ENCODE measurements around the gene CD1D.
"Not testable (repeated sequence)": the region's sequence is repeated elsewhere in the genome, so short reads cannot be mapped to it uniquely, and the experiment has no call there.

CD1D gene

GRCh38 chr1:158176849-158177699 is 3.6 kb upstream of the CD1D start:
- not testable (repeated sequence) for DNase-seq

DNA sequence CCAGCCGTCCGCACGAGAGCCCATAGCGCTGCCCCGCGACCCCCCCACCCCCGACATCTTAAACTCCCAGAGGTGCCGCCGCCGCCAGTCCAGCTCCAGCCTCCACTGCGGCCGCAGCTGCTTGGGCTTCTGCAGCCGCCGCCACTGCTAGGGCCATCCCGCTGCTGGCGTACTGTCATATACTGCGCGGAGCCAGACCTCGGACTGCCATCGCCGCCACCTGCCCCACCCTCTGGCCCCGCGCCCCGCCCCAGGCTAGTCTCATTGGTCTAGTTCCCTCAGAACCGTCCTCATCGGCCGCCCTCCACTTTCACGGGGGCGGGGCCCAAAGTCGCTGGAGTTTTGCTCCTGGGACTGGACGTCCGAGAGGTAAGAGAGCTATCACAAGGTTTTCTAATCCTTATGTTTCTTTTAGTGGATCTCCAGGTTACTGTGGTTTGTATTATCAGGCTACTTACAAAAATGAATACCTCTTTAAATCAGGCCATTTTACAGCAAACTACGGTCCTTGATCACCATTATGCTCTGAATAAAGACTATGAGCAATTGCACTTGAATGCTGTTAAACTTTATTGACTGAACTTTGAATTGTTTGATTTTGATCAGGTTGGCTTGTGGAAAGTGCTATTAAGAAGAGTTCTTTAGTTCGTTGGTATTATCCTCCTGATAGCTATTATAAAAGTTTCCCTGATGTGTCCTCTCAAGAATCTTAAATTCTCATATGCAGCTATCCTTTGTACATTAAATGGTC is 2.8 kb upstream of the CD1D start:
- DNase-seq: peak; percentile 31

- DNase-seq: no peak
Observed at GRCh38 chr1:158179301-158180041, 1.2 kb upstream of the CD1D start.

- no peak for DNase-seq
Observed at GRCh38 chr1:158181577-158181922, 855 bp downstream of the CD1D start.

DNA sequence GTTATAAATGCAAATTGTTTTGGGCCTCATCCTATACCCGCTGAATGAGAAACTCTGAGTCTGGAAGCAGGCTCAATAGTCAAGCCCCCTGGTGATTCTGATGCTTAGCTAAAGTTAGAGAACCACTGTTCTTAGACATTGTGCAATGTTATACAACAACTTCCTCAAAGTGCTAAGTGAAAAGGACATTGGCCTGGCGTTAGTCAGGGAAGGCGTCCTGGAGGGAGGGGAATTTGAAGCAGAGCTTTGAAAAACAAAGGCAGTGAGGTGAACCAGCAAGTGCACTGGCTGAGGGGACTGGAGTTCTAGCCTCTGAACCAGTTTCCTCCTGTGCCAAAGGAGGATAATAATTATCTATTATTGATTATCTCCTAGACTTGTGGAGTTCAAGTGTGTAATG is 5.1 kb downstream of the CD1D start:
- DNase-seq: no peak

- no peak for DNase-seq
Observed at GRCh38 chr1:158186180-158186579, 5.5 kb downstream of the CD1D start.

DNA sequence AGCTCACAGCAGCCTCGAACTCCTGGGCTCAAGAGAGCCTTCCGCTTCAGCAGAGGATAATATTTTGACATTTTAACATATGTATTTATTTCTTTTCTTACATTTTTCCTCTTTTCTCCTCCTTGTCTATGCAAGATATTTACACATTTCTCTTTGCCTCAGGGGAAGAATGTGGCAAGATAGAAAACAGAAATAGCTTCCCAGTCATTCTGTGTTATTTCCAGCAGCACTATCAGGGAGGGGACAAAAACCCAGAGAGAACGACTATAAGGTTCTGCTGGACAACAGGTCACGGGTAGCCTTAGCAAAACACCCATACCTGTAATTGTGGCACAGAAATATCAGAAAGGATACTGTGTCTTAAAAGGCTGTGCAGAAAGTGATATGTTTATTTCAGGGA is 7.9 kb downstream of the CD1D start:
- no peak for DNase-seq

DNA sequence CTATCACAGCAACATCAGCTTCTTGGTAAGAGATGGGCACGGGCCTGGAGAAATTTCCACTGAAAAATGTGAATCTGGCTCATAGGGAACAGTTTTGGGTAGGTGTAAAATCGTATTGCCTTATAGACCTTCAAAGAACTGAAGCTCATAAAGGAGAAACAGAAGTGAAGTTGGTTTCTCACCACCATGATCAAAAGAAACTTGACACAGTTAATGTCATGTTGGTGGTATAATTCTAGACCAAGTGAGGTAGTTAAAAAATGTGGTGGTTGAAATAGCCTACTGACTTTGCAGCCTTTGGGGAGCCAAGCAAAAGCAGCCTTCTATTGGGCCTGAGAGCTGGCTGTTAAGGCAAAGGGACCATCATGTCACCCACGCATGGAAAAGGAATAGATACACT is 8.9 kb downstream of the CD1D start:
- DNase-seq: no peak

GRCh38 chr1:158191299-158191698 is 10.6 kb downstream of the CD1D start:
- no peak for DNase-seq

DNA sequence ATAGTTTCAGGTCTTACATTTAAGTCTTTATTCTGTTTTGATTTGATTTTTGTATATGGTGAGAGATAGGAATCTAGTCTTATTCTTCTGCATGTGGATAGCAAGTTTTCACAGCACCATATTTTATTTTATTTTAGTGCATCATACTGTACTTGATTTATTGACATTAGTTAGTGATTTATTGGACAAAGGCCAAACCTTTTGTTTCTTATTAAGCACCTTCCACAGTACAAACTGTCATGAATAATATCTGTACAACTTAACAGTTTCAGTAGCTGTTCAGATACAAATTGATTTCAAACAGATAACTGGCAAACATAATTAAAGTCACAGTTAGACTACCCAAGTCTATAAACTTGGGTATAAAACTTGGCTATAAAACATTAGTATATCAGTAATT is 15.8 kb downstream of the CD1D start:
- no peak for DNase-seq

DNA sequence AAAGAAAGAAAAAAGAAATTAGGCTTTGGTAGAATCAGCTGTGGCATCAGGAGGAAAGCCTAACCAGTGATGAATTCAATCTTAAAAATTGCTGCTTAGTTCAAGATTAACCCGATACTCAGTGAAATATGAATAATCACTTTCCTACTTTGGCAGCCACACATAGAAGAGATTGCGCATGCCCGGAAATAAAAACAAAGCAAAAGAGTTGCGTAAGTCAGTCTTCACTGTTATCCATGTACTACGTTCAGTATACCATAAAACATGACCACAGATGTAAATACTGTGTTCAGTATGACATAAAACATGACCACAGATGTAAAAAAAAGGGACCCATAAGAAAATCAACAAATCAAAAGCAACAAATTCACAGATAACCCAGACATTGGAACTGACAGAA is 19.2 kb downstream of the CD1D start:
- no peak for DNase-seq

DNA sequence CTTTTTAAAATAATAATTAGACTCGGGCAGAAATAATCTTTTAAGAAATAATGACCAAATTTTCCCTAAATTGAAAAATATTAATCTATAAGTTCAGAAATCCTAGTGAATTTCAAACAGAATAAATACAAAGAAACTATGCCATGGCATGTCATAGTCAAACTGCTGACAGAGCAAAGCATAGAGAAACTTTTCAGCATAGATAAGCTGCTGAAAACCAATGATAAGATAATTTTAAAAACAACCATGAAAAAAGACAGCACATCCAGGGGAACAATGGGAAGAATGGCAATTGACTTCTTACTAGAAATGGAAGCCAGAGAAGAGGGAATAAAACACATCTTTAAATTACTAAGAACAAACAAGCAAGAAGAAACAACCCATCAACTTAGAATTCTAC is 19.8 kb downstream of the CD1D start:
- DNase-seq: no peak

GRCh38 chr1:158203693-158204457 is 23.2 kb downstream of the CD1D start:
- DNase-seq: peak; percentile 41

DNA sequence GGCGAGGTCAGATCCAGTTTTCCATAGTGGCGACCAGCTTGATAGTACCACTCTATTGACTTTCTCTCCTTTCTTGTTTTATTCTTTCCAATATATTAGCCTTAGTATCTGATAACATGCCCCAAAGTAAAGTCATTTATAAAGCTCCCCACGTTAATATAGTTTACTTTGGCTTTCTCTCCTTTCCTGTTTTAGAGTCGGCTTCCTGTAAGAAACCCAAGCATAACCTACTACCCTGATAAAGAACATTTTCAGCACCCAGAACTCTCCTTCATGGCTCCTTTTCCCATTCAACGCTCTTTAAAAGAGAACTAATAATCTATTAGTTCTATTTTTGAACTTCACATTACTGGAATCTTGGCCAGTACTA is 23.7 kb downstream of the CD1D start:
- DNase-seq: no peak

DNA sequence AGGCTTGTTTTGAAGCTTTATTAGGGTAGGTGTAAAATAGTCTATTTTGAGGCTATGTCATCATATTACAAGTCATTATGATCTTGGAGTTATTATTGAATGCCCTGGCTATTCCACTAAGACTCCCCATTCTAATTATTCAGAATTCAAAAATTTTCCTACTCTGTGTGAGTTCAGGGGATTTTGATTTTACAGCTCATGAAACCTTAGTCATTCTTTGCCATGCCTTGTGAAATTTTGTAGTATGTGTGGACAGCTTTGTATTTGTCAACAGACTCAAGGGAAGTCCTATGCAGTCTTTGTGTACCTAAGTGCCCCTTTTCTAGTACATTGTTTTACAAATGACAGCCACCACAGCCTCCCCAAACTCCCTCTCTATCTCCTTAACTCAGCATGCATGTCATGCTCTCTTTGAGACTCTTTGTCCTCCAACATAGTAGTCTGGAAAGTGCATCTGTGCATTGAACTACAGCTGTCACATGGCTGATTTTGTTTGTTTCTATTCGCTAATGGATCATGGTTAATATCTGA is 28.0 kb downstream of the CD1D start:
- no peak for DNase-seq

- DNase-seq: no peak
Observed at GRCh38 chr1:158212320-158212719, 31.6 kb downstream of the CD1D start.

- DNase-seq: not testable (repeated sequence)
Observed at GRCh38 chr1:158223445-158223844, 42.8 kb downstream of the CD1D start.

DNA sequence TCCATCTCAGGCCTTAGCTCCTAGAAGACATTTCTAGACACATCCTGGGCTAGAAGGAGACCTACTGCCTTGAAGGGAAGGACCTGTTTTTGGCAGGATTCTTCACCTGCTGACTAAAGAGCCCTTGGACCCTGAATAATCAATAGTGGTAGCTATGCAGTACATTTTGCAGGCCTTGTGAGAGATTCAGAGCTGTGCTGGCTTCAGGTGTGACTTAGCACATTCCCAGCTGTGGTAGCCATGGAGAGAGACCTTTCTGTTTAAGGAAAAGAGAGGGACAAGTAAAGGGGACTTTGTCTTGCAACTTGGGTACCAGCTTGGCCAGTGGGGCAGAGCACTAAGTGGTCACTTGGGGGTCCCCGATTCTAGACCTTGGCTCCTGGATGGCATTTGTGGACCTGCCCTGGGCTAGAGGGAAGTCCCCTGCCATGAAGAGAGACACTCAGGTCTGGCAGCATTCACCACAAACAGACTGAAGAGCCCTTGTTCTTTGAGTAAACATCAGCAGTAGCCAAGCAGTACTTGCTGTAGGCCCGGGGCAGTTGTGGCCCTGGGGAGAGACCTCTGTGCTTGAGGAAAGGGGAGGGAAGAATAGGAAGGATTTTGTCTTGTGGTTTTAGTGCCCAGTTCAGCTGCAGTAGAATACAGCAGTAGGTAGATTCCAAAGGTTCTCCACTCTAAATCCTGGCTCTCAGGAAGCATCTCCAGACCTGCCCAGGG is 47.4 kb downstream of the CD1D start:
- peak; percentile 43 for DNase-seq

Data from DMS153 (cell line).